Erythroblast (primary cell): Measurements from ENCODE around the gene SUZ12.
"Not testable (repeated sequence)": the region's sequence is repeated elsewhere in the genome, so short reads cannot be mapped to it uniquely, and the experiment has no call there.

Experiments used
- GATA1 ChIP-seq: IDR thresholded peaks from 2 replicates; pipeline ENCODE4 v1.6.1; 2011; ENCODE audit warnings: low read depth, mild to moderate bottlenecking, control low read depth, low read length, moderate library complexity
- POLR2A ChIP-seq: IDR thresholded peaks from 2 replicates; pipeline ENCODE4 v1.6.1; 2011; ENCODE audit warnings: mild to moderate bottlenecking, low read length

DNA sequence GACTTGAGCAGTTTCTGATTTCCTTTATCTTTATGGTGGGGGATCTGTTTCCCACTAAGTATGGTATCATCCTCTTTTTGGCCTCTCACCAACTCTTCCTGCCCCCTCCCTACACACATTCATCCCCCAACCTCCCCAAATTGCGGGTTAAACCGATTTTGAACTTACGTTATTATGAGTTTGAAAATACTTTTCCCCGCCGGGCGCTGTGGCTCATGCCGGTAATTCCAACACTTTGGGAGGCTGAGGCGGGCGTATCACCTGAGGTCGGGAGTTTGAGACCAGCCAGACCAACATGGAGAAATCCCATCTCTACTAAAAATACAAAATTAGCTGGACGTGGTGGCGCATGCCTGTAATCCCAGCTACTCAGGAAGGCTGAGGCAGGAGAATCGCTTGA, 19.1 kb upstream of the SUZ12 start:
- not testable (repeated sequence) for TF ChIP-seq POLR2A, GATA1
